Stimulated activated naive CD4-positive, alpha-beta T cell (primary cell): ENCODE data around the gene ACVR1.

ENCODE experiments used
- DNase-seq, 6 experiments: peaks; one replicate each; lab custom pipeline; 2025; lab: John Stamatoyannopoulos, UW

The ACVR1 gene

DNA sequence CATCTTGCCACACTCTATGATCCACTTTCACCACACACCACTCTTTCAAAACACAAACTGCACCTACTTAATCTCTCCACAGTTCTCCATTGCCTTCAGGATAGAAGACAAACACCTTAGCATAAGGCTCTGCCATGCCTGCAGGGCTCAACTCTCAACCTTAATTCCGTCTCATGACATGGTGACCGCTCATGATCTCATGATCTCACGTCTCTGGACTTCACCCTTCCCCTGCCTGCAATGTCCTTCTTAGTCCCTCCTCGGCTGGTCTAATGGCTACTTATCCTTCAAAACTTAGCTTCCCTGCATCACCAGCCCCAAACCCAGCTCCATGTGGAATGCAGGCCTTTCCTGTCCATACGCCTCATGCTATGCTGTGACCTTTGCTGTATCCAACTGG is 85.3 kb downstream of the ACVR1 start:
- DNase-seq = no peak

DNA sequence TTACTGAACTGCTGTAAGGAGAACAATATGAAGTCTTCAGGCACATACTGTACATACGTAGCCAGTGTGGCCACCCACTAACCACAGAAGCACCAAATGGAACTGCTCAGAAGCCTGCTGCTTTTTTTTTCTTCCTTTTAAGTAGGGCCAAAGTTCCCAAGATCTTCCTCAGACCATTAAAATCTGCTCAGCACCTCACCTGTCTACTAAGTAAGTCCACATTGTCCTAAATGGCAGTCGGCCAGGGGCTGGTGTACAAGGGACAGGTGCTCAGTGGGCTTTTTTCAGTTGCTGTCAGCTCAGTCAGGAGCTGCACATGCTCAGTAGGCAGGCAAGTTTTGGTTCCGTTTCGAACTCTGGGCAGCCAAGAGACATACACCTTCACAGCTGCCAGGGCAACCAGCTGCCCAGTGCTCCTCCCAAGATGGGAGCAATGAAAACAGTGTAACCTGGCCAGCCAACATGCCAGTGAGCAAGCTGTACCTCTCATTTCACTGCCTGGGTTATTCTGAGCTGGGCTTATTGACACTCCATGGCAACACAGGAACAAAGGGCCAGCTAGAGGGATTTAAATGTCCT is 86.1 kb downstream of the ACVR1 start:
- DNase-seq = no peak

- DNase-seq = no peak
Observed at GRCh38 chr2:157789256-157789655, 86.9 kb downstream of the ACVR1 start.

GRCh38 chr2:157788201-157788600 is 87.9 kb downstream of the ACVR1 start:
- DNase-seq = no peak

DNA sequence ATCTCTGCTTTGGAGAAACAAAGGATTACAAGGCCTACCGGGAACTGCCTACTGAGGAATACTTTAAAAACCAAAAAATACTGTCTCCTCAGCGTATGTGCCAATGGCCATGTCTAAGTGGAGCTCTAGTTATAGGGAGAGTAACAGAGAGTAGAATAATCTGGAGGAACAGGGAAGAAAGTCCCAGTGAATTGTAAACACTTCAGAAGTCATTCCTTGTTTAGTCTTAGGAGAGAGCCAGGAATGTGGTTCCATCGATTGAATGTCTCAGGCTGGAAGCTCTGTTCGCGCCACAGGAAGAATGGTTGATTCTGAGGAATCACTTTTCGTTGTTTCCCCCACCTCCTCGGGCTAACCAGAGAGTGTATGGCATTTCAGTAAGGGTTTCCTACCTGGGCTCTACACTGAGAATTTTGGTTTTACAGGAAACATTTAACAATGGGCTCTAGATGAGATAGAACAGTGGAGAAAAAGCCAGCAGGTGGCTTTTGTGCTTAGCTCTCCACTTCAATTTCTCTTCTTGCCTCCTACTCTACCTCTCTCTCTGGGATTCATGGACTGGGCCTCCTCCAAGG is 88.7 kb downstream of the ACVR1 start:
- no peak for DNase-seq

DNA sequence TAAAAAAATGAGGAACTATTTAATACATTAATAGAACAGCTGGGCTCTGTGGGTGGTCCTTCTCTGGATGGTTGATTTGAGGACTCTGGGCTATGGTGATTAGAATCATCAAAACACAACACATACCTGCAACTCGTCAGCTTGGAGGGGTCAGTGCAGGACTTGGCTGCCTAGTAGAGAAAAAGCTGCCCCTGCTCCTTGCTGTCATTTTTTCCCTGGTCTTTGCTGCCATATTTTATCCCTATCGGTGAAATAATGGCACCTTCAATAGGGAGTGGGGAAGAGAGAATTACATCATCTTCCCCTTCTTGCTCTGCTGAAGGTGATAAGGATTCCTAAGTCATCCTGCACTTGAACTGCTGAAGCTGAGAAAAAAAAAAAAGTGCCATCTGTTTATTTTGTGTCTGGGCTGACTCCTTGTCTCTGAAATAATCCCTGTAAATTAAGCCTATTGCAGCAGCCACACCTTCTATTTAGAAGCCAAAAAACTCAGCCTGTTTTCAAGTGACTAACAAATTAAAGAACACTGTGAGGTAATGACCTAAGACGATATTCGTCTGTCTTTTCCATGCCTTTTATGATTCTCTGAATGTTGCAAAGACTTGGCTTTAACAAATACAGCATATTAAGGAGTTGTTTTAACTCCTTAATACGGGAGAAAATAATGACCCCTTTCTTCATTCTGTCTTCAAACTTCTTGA is 89.3 kb downstream of the ACVR1 start:
- DNase-seq = no peak

DNA sequence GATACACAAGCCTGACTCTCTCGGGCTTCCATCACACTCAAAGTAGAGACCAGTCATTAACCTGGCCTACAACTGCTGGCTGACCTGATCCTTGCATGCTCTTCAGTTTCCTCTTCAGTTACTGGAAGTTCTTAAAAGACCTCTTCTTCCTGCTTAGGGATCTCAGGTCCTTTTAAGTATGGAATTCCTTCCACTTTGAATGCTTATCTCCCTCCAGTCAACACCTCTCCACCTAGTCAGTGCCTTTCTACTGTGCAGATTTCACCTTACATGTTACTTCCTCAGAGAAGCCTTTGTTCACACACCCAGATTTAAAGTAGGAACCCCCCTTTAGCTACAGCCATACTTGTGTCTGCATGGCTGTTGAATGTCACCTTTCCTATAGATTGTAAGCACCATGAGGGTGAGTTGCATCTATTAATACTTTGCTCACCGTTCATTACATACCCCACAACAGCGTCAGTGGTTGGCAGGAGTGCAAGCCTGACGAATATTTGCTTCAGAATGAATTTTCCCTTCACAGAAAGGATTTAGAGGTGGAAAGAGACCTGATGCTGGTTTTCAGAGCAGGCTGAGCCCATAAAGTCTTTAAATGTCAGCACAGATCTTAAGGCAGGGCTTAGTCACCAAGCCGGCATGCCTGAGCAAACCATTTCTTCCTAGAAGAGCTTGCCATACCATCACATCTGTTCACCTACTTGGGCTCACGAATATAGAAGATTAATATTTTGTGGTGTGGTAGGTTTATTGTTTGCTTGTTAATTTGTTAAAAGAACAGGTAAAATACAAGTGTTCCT is 90.1 kb downstream of the ACVR1 start:
- DNase-seq = no peak

DNA sequence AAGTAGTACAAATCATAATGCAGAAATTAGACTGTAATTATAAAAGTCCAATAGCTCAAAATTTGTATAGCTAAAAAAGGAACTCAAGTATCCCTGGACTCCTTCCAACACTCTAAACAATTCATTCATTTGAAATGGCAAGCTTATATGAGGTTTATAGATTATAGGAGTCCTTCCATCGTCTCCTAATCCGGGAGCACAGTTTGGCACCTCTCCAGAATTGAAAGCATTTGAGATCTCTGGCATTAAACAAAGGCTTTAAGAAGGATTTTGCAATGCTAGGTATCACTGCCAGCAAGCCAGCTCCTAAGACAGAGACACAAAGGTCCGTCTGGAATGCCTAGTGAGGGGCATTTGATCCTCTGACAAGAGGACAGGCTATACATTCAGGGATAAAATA is 90.9 kb downstream of the ACVR1 start:
- no peak for DNase-seq

GRCh38 chr2:157784823-157785175 is 91.3 kb downstream of the ACVR1 start:
- no peak for DNase-seq

- DNase-seq = peak in 3 of 6 experiments; percentile 10 to 19 (median 18)
Observed at GRCh38 chr2:157784169-157784822, 91.8 kb downstream of the ACVR1 start.

DNA sequence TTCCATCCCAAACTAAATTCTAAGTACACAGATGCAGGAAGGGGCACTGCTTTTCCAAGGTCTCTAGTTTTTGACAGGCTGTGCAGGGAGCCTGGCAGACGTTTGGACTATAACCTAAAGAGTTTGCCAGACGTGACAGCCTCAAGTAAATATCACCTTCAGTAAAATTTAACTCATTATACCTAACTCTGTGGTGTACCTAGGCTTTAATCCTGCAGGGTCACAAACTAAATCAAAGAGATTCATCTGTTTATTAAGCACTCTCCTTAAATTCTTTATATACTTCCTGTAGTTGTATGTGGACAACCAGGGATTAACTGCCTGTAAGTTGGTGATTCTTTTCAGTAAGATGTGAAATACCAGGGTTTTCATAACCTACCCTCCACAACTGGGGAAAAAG is 92.9 kb downstream of the ACVR1 start:
- no peak for DNase-seq

DNA sequence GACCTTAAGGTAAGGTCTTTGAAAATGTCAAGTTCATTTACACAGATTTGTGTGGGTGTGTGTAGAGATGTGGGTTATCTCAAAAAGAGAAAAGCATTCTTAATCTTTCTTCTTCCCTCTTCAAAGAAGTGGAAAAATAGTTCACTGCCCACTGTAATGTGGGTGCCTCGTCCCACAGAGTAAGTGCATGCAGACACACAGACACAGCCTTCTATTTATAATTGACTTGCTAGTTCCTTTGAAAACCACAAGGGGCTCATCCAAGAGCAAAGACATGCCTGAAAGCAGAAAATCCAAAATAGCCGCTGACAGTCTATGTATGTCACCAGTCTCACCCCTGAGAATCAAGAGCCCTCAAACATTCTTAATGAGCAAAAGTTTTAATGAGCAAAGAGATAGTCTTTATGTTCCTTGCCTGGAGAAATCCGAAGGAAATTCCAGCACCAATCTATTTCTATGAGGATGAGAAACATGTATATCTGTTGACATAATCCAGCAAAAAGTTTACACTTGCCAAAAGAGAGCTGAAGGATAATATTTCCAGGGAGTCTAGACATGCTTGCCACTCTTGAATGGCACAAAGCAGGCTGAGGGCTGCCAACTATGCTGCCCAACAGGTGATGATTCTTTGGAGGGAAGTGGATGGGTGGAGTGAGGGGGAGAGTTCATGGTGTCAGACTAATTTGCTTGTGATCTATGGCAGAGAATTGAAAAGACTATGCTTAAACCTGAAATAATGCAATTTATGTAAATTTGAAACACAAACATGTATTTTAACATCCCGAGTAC is 93.9 kb downstream of the ACVR1 start:
- DNase-seq = no peak

GRCh38 chr2:157780211-157780610 is 95.9 kb downstream of the ACVR1 start:
- DNase-seq = no peak

DNA sequence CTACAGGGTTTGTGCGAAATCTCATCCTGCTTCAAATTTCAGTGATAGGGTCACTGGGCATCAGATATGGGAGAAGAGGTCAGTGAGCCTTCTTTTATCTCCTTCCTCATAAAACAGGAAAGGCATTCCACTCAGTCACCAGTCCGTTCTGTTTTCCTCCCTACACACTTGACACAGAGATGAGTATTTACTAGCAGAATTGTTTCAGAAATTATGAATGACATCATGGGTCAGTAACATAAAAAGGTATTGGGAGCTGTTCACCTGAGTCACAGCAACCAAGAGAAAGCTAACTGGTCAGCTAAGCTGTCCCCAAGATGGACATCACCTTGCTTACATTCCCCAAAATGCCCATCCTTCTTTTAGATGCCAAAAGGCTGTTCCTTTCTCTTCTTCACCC is 96.3 kb downstream of the ACVR1 start:
- DNase-seq = no peak

DNA sequence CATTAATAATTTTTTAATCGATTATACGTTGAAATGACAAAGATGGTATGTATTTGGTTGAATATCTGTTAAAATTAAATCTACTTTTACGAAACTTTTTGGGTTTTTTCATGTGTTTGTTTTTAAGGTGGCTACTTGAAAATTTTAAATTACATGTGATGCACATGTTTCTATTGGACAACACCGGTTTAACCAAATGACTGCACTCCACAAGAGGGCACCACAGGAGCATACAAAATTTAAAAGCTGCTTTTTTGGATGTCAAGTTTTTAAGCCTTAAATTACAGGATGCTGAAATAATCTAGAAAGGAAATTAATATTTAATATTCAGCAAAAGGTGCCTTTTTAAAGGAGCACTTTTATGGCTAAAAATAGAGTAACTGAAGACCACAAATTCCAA is 98.7 kb downstream of the ACVR1 start:
- DNase-seq = peak in 5 of 6 experiments; percentile 3 to 55 (median 28)

GRCh38 chr2:157771234-157771633 is 104.9 kb downstream of the ACVR1 start:
- no peak for DNase-seq

DNA sequence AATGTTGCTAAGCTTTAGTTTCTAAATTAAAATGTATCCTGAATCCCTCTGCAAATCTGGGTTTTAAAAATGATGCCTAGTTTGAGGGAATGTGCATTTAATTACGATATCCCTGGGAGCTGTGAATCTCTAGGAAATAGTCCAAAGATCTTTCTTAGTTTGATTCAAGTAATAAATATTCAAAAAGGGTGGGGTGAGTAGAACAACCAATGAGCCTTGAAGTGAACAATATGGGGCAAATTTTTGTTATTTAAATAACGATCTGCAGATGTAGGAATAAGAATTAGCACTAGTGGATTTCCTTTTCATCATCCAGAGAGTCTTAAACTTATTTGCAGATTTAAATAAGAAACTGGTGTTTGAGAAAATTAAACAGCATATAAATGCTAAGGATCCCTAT is 106.3 kb downstream of the ACVR1 start:
- DNase-seq = no peak

GRCh38 chr2:157764386-157764785 is 111.7 kb downstream of the ACVR1 start:
- DNase-seq = no peak

DNA sequence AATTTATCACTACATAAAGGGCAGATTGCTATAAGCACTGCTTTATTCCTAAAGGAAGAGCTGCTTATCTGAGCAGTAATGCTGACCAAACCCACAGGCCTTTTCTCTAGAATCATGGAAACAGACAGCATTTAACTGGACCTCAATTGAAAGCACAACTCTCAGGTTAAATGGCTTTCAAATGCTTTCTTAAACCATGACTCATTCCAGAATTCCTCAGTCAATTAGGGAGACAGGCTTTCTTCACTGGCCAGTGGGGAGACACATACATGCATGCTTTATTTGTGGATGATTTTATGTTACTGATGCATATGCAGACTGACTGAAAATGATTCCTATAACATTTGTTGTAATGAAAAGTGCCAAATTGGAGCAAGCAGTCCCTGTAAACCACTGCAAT is 114.6 kb downstream of the ACVR1 start:
- no peak for DNase-seq

DNA sequence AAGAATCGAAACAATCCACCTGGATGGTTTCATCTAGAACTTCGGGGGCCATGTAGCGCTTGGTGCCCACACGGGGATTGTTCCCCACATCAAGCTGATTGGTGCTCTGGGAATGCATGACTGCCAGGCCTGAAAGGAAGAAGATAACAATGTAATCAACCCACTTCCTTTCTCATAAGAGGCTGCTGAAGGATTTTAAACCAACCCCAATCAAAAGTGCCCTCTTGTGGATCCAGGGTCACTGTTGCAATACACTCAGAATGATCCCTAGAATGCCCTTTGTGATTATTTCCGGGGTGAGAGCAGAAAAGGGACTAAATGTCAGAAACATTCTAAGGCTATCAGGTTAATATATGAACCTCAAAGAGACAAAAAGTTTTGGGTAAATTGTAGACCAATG is 115.2 kb downstream of the ACVR1 start:
- DNase-seq = peak in 1 of 6 experiments; percentile 6

DNA sequence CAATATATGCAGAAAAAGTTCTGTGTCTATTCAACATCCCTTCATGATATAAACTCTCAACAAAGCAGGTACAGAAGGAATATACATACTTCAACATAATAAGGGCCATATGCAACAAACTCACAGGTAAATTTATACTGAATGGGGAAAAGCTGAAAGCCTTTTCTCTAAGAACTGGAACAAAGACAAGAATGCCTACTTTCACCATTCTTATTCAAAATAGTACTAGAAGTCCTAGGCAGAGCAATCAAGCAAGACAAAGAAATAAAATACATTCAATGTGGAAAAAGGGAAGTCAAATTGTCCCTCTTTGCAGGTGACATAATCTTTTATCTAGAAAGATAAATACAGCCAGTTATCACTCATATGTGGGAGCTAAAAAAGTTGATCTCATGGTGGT is 116.3 kb downstream of the ACVR1 start:
- no peak for DNase-seq

- DNase-seq = no peak
Observed at GRCh38 chr2:157758586-157758985, 117.5 kb downstream of the ACVR1 start.
